Neural cell (in vitro differentiated cells): ENCODE data around the gene DLX1. TPM values are rescaled to one million over a fixed set of nuclear protein-coding genes. Genes with fewer than 3 reads are reported as not detected.
A peak's percentile ranks its signal among the peaks of the same experiment; 100 is the strongest.

Experiments used
- H2AFZ ChIP-seq: fragments of 200-600, 300-800 bp; sonication (generic), shearing (Covaris generic); 2 replicates; pipeline ENCODE4 v1.6.0; 2014; ENCODE audit warnings: low read depth, mild to moderate bottlenecking, antibody characterized with exemption, low read length, moderate library complexity
- H3F3A ChIP-seq: fragments of 200-600 bp; shearing (Covaris generic); 2 replicates; pipeline ENCODE4 v1.6.1; 2016; ENCODE audit warnings: mild to moderate bottlenecking, moderate library complexity, mixed read lengths, antibody characterized with exemption, low read length; ENCODE audit not compliant: insufficient read depth, poor library complexity, severe bottlenecking
- H3K27ac ChIP-seq: fragments of 200-600, 300-800 bp; sonication (generic), shearing (Covaris generic); 2 replicates; pipeline ENCODE4 v1.5.1; 2014; ENCODE audit warnings: mild to moderate bottlenecking, low read length, moderate library complexity
- H3K27me3 ChIP-seq: fragments of 300-800, 200-600 bp; sonication (generic), shearing (Covaris generic); 2 replicates; pipeline ENCODE4 v1.6.0; 2014; ENCODE audit warnings: mild to moderate bottlenecking, low read depth, low read length, moderate library complexity; ENCODE audit not compliant: insufficient read depth
- H3K36me3 ChIP-seq: fragments of 300-800, 200-600 bp; sonication (generic), shearing (Covaris generic); 2 replicates; pipeline ENCODE4 v1.5.1; 2014; ENCODE audit warnings: mild to moderate bottlenecking, antibody characterized with exemption, low read length, moderate library complexity; ENCODE audit not compliant: insufficient read depth
- H3K4me2 ChIP-seq: fragments of 300-800, 200-600 bp; sonication (generic), shearing (Covaris generic); 2 replicates; pipeline ENCODE4 v1.6.0; 2014; ENCODE audit warnings: mild to moderate bottlenecking, low read length
- H3K4me3 ChIP-seq: fragments of 300-800, 200-600 bp; sonication (generic), shearing (Covaris generic); 2 replicates; pipeline ENCODE4 v1.5.1; 2014; ENCODE audit warnings: mild to moderate bottlenecking, low read length, moderate library complexity
- H3K79me2 ChIP-seq: fragments of 200-600 bp; shearing (Covaris generic); replicated peaks from 2 replicates; pipeline ENCODE4 v1.6.0; 2014; ENCODE audit warnings: mild to moderate bottlenecking, low read length, moderate library complexity; ENCODE audit not compliant: insufficient read depth
- H3K9ac ChIP-seq: fragments of 300-800, 200-600 bp; sonication (generic), shearing (Covaris generic); 2 replicates; pipeline ENCODE4 v1.6.1; 2016; ENCODE audit warnings: mild to moderate bottlenecking, low read length, mixed read lengths
- H3K9me2 ChIP-seq: fragments of 200-600 bp; shearing (Covaris generic); 2 replicates; pipeline ENCODE4 v1.6.1; 2016; ENCODE audit warnings: mild to moderate bottlenecking, low read length, mixed read lengths; ENCODE audit not compliant: insufficient read depth
- H3K9me3 ChIP-seq: fragments of 200-600, 300-800 bp; sonication (generic), shearing (Covaris generic); 2 replicates; pipeline ENCODE4 v1.6.1; 2016; ENCODE audit warnings: mild to moderate bottlenecking, mixed run types, low read length, moderate library complexity, mixed read lengths
- H4K20me1 ChIP-seq: fragments of 200-600 bp; shearing (Covaris generic); 2 replicates; pipeline ENCODE4 v1.6.1; 2016; ENCODE audit warnings: mild to moderate bottlenecking, mixed run types; ENCODE audit not compliant: insufficient read depth
- EP300 ChIP-seq: fragments of 450-650 bp; conservative IDR thresholded peaks from 2 replicates; pipeline ENCODE4 v1.6.1; 2014; ENCODE audit warnings: antibody characterized with exemption, mild to moderate bottlenecking, moderate library complexity; ENCODE audit not compliant: poor library complexity, severe bottlenecking
- EZH2 ChIP-seq: fragments of 200-600, 300-800 bp; shearing (Covaris generic), sonication (generic); IDR thresholded peaks from 2 replicates; pipeline ENCODE4 v1.6.1; 2014; ENCODE audit warnings: antibody characterized with exemption, low read length, borderline replicate concordance, mild to moderate bottlenecking; ENCODE audit not compliant: insufficient read depth, poor library complexity, severe bottlenecking
- MXI1 ChIP-seq: fragments of 450-650 bp; conservative IDR thresholded peaks from 2 replicates; pipeline ENCODE4 v1.6.1; 2014; ENCODE audit warnings: antibody characterized with exemption, mild to moderate bottlenecking; ENCODE audit not compliant: poor library complexity, severe bottlenecking
- POLR2AphosphoS5 ChIP-seq: IDR thresholded peaks from 2 replicates; pipeline ENCODE4 v1.6.1; 2012
- RAD21 ChIP-seq: fragments of 450-650 bp; conservative IDR thresholded peaks from 2 replicates; pipeline ENCODE4 v1.6.1; 2014; ENCODE audit warnings: antibody characterized with exemption, mild to moderate bottlenecking, moderate library complexity
- SMC3 ChIP-seq: fragments of 450-650 bp; conservative IDR thresholded peaks from 2 replicates; pipeline ENCODE4 v1.6.1; 2014; ENCODE audit warnings: antibody characterized with exemption, mild to moderate bottlenecking, moderate library complexity; ENCODE audit not compliant: poor library complexity
- TAF1 ChIP-seq: IDR thresholded peaks from 2 replicates; pipeline ENCODE4 v1.6.1; 2012; ENCODE audit warnings: low read depth
- polyA plus RNA-seq: library from polyadenylated mRNA; depleted of rRNA; stranded (reverse); fragments of >200 nt; gene quantifications from 2 replicates; pipeline ENCODE4 v1.2.3, GENCODE V29; 2014
- TF ChIP-seq, protein P1 (sequence below): fragments of 450-650 bp; IDR thresholded peaks from 2 replicates; pipeline ENCODE4 v1.5.1; 2014; ENCODE audit warnings: antibody characterized with exemption, mild to moderate bottlenecking, moderate library complexity; ENCODE audit not compliant: poor library complexity, severe bottlenecking
- TF ChIP-seq, protein P2 (sequence below): IDR thresholded peaks from 2 replicates; pipeline ENCODE4 v1.6.1; 2012; ENCODE audit warnings: borderline replicate concordance

Gene DLX1
- polyA plus RNA-seq, 1 donor from 2014 or later, result 67.3 TPM

DNA sequence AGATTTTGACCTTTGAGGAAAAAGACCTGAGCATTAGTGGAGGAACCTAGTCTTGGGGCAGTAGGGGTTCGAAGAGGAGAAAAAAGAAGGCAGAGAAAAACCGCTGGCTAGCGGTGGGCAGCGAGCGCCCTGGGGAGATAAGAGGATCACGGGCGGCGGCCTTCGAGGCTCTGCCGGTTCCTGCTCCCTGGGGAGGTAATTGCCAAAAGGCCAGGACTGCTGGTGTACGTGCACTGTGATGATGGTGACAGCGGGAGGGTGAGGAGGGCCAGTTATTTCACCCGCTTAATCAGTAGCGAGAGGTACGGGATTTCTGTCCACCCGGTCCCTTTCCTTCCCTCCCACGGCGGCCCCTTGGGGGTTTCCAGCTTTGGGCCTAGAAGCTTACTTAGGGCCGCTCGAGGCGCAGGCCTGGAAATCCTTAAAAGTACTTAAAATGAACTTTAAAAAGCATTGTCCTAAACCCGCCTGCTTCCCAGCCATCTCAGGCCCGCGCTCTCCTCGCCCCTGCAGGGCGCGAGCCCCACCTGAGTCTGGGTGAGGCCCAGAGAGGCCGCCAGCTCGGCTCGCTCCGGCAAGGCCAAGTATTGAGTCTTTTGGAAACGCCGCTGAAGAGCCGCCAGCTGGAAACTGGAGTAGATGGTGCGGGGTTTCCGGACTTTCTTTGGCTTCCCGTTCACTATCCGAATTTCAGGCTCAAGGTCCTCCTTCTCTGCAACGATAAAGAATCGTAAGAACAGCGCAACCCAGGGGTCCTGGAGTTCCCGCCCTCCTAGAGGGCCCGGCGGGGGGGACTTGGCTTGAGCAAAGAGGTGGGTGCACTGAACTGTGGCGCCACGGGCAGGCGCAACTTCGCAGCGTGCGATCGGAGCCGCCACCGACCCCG lies 15.9 kb downstream of the DLX1 start:
- no peaks in the 10 kb centered on the region for H3K36me3 ChIP-seq
- peaks cover 16% of the 10 kb centered on the region for H3K27me3 ChIP-seq
- no peaks in the 10 kb centered on the region for H3K9me3 ChIP-seq
- no peaks in the 10 kb centered on the region for H3K9me2 ChIP-seq
- peaks cover 19% of the 10 kb centered on the region for H4K20me1 ChIP-seq
- TF ChIP-seq RAD21 (peak; percentile 9), POLR2AphosphoS5 (peak; percentile 44), SMC3 (no peak), EP300 (no peak), EZH2 (no peak), TAF1 (peak; percentile 52), MXI1 (no peak)
- TF ChIP-seq, protein P1, sequence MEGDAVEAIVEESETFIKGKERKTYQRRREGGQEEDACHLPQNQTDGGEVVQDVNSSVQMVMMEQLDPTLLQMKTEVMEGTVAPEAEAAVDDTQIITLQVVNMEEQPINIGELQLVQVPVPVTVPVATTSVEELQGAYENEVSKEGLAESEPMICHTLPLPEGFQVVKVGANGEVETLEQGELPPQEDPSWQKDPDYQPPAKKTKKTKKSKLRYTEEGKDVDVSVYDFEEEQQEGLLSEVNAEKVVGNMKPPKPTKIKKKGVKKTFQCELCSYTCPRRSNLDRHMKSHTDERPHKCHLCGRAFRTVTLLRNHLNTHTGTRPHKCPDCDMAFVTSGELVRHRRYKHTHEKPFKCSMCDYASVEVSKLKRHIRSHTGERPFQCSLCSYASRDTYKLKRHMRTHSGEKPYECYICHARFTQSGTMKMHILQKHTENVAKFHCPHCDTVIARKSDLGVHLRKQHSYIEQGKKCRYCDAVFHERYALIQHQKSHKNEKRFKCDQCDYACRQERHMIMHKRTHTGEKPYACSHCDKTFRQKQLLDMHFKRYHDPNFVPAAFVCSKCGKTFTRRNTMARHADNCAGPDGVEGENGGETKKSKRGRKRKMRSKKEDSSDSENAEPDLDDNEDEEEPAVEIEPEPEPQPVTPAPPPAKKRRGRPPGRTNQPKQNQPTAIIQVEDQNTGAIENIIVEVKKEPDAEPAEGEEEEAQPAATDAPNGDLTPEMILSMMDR, result peak; percentile 33
- TF ChIP-seq, protein P2, sequence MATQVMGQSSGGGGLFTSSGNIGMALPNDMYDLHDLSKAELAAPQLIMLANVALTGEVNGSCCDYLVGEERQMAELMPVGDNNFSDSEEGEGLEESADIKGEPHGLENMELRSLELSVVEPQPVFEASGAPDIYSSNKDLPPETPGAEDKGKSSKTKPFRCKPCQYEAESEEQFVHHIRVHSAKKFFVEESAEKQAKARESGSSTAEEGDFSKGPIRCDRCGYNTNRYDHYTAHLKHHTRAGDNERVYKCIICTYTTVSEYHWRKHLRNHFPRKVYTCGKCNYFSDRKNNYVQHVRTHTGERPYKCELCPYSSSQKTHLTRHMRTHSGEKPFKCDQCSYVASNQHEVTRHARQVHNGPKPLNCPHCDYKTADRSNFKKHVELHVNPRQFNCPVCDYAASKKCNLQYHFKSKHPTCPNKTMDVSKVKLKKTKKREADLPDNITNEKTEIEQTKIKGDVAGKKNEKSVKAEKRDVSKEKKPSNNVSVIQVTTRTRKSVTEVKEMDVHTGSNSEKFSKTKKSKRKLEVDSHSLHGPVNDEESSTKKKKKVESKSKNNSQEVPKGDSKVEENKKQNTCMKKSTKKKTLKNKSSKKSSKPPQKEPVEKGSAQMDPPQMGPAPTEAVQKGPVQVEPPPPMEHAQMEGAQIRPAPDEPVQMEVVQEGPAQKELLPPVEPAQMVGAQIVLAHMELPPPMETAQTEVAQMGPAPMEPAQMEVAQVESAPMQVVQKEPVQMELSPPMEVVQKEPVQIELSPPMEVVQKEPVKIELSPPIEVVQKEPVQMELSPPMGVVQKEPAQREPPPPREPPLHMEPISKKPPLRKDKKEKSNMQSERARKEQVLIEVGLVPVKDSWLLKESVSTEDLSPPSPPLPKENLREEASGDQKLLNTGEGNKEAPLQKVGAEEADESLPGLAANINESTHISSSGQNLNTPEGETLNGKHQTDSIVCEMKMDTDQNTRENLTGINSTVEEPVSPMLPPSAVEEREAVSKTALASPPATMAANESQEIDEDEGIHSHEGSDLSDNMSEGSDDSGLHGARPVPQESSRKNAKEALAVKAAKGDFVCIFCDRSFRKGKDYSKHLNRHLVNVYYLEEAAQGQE, result no peak
- no peak overlapping the region for H2AFZ ChIP-seq
- peaks cover 5% of the 10 kb centered on the region for H3F3A ChIP-seq
- H3K79me2 ChIP-seq, result peaks cover 60% of the 10 kb centered on the region
- H3K9ac ChIP-seq, result peak overlapping the region; percentile 92
- H3K4me2 ChIP-seq, result peak overlapping the region; percentile 87
- peak overlapping the region; percentile 93 for H3K27ac ChIP-seq
- peak overlapping the region; percentile 85 for H3K4me3 ChIP-seq

DNA sequence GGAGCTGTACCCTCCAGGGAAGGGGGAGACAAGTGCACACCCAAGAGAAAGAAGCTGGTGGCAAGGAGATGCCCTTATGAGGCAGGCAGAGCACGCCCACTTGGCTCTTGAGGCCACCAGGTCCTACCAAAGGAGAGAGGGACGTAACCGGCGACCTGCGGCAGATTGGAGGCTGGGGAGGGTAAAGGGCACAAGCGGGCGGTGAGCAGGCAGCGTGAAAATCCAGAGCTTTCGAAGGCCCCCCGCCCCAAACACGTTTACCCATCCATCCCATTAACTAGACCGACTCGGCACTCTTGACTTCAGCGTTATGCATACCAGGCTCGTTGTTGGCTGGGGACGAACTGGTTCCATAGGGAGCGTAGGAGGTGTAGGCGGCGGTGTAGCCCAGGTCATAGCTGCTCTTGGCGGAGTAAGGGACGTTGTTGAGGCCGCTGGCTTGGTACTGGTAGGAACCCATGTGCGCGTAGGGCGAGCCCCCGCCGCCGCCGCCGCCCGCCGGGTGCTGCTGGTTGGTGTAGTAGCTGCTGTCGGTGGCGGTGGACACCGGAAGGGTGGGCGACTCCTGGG lies 16.6 kb downstream of the DLX1 start:
- Histone ChIP-seq H3K27ac (peak overlapping the region; percentile 93), H3K4me2 (peak overlapping the region; percentile 87), H3K79me2 (peaks cover 56% of the 10 kb centered on the region), H3K9me2 (no peaks in the 10 kb centered on the region), H3K27me3 (peaks cover 23% of the 10 kb centered on the region), H4K20me1 (peaks cover 19% of the 10 kb centered on the region), H3F3A (peaks cover 5% of the 10 kb centered on the region), H3K36me3 (no peaks in the 10 kb centered on the region), H3K4me3 (peak overlapping the region; percentile 85), H2AFZ (peak overlapping the region; percentile 25), H3K9me3 (no peaks in the 10 kb centered on the region), H3K9ac (peak overlapping the region; percentile 92)
- TF ChIP-seq, protein P1, result no peak
- TF ChIP-seq RAD21 (no peak), EZH2 (no peak), EP300 (no peak), MXI1 (peak; percentile 57), POLR2AphosphoS5 (peak; percentile 45), SMC3 (no peak), TAF1 (no peak)
- TF ChIP-seq, protein P2, result no peak
